HFF-Myc (cell line): ENCODE results near the gene ZNF451.

Source experiments
- DNase-seq: peaks from one replicate; pipeline ENCODE4 v3.0.0-alpha.2; 2011; ENCODE audit warnings: low read depth; ENCODE audit errors: extremely low read depth
- H3K4me3 ChIP-seq: replicated peaks from 2 replicates; pipeline ENCODE4 v1.5.1; 2011; ENCODE audit warnings: low read depth, mild to moderate bottlenecking, control low read depth, low read length
- TF ChIP-seq, protein P1 (sequence below): IDR thresholded peaks from 2 replicates; pipeline ENCODE4 v1.5.1; 2012; ENCODE audit warnings: mild to moderate bottlenecking, low read depth, low read length, control low read depth; ENCODE audit errors: missing control alignments

The ZNF451 gene

DNA sequence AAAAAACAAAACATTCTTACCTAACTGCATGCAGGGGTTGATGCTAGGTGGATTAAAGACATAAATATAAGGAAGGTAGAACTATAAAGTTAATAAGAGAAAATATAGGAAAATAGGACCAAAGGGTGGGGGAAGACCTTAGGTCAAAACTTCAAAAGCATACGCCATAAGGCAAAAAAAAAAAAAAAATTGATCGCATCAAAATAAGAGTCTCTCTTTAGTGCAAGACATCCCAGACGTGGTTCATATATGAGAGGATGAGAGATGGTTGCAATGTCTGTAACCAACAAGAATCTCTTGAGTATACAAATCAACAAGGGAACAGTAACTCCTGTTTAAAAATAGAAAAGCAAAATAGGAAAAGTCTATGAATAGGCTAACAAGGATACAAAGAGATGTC, 90.6 kb downstream of the ZNF451 start:
- H3K4me3 ChIP-seq = no peak overlapping the region
- TF ChIP-seq, protein P1, sequence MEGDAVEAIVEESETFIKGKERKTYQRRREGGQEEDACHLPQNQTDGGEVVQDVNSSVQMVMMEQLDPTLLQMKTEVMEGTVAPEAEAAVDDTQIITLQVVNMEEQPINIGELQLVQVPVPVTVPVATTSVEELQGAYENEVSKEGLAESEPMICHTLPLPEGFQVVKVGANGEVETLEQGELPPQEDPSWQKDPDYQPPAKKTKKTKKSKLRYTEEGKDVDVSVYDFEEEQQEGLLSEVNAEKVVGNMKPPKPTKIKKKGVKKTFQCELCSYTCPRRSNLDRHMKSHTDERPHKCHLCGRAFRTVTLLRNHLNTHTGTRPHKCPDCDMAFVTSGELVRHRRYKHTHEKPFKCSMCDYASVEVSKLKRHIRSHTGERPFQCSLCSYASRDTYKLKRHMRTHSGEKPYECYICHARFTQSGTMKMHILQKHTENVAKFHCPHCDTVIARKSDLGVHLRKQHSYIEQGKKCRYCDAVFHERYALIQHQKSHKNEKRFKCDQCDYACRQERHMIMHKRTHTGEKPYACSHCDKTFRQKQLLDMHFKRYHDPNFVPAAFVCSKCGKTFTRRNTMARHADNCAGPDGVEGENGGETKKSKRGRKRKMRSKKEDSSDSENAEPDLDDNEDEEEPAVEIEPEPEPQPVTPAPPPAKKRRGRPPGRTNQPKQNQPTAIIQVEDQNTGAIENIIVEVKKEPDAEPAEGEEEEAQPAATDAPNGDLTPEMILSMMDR = no peak
- no peak for DNase-seq

DNA sequence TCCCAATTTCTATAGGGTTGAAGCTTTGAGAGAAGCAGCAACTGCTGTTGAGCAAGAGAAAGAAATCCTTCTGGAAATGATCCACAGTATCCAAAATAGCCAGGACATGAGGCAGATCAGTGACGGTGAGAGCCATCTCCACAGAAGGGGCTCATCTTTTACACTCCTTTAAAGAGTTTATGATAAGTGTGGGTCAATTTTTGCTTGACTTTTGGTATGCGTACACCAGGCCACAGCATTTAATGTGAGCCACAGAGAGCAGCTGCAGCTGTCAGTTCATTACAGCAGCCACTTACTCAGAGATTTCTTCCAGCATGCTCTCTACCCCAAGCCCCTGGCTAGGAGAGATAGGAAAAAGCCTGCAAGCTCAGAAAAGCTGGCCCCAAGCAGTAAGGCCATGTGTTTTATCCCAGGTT, 92.0 kb downstream of the ZNF451 start:
- TF ChIP-seq, protein P1 = no peak
- no peak overlapping the region for H3K4me3 ChIP-seq
- DNase-seq = no peak

DNA sequence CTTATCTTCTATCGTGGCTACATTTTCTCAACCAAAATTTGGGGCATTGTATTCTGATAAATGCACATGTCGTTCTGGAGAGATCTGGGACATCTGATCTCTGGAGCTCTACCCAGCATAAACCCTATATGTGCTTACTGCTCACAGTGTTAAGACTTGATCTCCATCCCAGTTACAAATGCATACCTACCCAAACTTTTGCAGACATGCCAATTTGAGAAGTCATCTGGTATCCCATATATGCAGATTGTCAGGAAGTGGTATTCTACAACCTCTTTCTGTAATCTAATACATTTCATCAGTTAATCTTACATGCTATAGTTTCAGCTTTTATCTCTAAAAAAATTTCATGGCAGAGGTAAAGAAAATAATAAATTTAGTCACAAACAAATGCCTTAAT, 93.3 kb downstream of the ZNF451 start:
- no peak overlapping the region for H3K4me3 ChIP-seq
- TF ChIP-seq, protein P1 = no peak
- DNase-seq = no peak

DNA sequence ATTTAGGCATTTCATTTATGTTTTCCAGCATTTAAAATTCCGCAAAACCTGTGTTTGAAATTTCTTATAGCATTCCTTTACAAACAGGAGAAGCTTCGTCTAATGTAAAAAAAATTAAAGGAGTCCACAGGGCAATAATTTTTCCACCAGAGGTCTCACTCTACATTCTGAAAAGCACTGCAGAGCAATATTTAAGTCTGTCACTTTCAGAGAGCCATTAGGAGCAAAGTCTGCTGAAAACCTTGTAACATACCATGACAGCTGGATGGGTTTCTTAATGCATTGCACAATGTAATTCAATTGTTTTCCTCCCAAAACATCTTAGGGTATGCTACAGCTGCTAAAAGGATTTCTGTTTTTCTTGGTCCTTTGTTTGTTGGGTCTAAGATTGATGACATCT, 100.2 kb downstream of the ZNF451 start:
- no peak overlapping the region for H3K4me3 ChIP-seq
- TF ChIP-seq, protein P1 = no peak
- DNase-seq = no peak

DNA sequence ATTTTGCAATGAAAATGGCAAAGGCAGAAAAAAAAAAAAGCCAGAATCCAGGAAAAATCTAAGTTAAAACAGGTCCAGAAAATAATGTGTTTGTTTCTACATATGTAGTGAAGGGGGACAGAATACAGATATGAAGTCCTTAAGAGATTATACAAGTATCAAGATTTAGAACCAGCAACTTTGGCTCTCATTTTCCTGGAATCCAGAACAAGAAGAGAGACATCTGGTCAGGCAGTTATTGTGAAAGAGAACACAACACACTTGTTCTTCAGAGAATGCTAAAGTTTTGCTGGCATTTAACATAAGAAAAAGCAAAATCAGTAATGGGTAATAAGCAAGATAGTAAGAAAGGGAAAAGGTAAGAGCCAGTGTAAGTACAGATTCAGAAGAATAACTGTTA, 103.2 kb downstream of the ZNF451 start:
- TF ChIP-seq, protein P1 = no peak
- no peak for DNase-seq
- no peak overlapping the region for H3K4me3 ChIP-seq

DNA sequence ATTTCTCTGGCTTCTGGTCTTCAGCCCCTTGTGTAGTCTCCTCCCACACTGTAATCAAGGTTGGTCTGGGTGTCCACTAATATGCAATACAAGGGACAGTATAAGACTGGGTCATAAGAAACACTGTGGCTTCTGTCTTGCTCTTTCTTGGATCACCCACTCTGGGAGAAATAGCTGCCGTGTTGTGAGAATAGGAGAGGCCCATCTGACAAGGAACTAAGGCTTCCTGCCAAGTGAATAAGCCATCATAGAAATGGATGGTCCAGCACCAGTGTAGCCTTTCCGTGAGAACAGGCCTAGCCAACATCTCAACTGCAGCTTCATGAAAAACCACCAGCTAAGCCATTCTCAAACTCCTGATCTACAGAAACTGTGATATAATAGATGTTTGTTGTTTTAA, 105.5 kb downstream of the ZNF451 start:
- TF ChIP-seq, protein P1 = no peak
- H3K4me3 ChIP-seq = no peak overlapping the region
- DNase-seq = no peak

DNA sequence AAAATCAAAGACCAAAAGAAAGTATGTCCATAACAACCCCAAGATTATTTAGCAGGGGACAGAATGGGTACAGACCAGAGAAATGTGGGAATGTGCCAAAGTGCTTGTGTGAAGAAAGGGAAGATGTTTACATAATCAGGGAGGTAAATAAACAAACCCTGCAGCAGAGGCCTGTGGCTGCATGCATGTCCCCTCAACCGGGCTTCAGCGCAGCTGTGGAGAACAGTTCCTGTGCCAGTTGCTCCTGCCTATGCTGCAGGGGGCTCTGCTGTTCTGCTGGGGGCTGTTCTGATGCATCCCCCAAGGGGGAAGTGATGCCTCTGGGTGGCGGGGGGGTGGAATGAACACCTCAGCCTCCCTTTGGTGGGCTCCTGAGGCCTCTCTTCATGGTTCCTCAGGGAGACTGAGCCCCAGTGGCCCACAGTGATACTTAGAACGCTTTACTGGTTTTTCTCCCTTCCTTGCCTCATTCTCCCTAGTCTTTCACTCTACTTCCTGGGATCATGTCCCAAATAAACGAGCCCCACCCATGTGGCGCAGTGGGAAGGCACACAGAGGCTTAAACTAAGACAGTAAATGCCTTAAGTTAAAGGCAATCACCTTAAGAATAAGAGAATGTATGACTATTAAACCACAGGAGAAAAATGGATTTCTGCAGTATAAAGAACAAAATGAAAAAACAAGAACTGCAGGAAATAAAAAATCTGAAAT, 109.1 kb downstream of the ZNF451 start:
- H3K4me3 ChIP-seq = no peak overlapping the region
- TF ChIP-seq, protein P1 = no peak
- no peak for DNase-seq
